Esophagus muscularis mucosa (tissue), 4 donors: ENCODE data around the gene MRPL10. TPM values are rescaled to one million over a fixed set of nuclear protein-coding genes. Genes with fewer than 3 reads are reported as not detected.

Source experiments
- DNase-seq: peaks from one replicate; pipeline ENCODE4 v3.0.0-alpha.2; 2017; ENCODE audit errors: extremely low spot score
- H3K27ac ChIP-seq, 4 donors: fragments of 200-600 bp; sonication (generic); replicated peaks in 1 of 4; 1 replicate in 3 of 4; 2 replicates in 1 of 4; pipeline ENCODE4 v1.5.1; 2016 to 2019; ENCODE audit warnings: mild to moderate bottlenecking in 1 of 4
- H3K27me3 ChIP-seq, 4 donors: fragments of 200-600 bp; sonication (generic); one replicate each; pipeline versions ENCODE4 v1.5.1 to v1.6.0; 2016 to 2019
- H3K36me3 ChIP-seq, 4 donors: fragments of 200-600 bp; sonication (generic); one replicate each; pipeline ENCODE4 v1.5.1; 2016 to 2019
- H3K4me1 ChIP-seq, 4 donors: fragments of 200-600 bp; sonication (generic); one replicate each; pipeline ENCODE4 v1.5.1; 2016 to 2019
- H3K4me3 ChIP-seq, 4 donors: fragments of 200-600 bp; sonication (generic); 1 replicate in 2 of 4; 2 replicates in 2 of 4; pipeline ENCODE4 v1.5.1; 2016 to 2019; ENCODE audit warnings: mild to moderate bottlenecking in 4 of 4, moderate library complexity in 1 of 4
- H3K9me3 ChIP-seq, 4 donors: fragments of 200-600 bp; sonication (generic); 1 replicate in 3 of 4; 2 replicates in 1 of 4; pipeline ENCODE4 v1.5.1; 2016 to 2019
- EP300 ChIP-seq: sonication (generic); formaldehyde crosslinking; IDR thresholded peaks from one replicate; pipeline ENCODE4 v1.6.1; 2017; ENCODE audit warnings: antibody characterized with exemption
- POLR2A ChIP-seq: fragments of 450-650 bp; IDR thresholded peaks from one replicate; pipeline ENCODE4 v1.6.1; 2017; ENCODE audit warnings: antibody characterized with exemption, moderate library complexity, mild to moderate bottlenecking, low read depth
- POLR2AphosphoS5 ChIP-seq, 2 donors: sonication (generic); formaldehyde crosslinking; IDR thresholded peaks; one replicate each; pipeline ENCODE4 v1.6.1; 2017; ENCODE audit warnings: antibody characterized with exemption in 2 of 2
- WGBS: methylation state at CpG from one replicate; pipeline ENCODE4 v1.1.5; 2018; 5-methylcytosine and 5-hydroxymethylcytosine counted together
- intact Hi-C: fragments of 100-400 bp; cut with DNase I; formaldehyde crosslinking; loops from one replicate; pipeline ENCODE4 v1.15.1; 2023
- total RNA-seq, 4 donors: library from RNA; depleted of rRNA; stranded (reverse); fragments of >200 nt; gene quantifications; one replicate each; pipeline versions ENCODE4 v1.1.0 to v1.2.1, GENCODE V29; 2016
- TF ChIP-seq, protein P1 (sequence below), 3 experiments: fragments of 200-600 bp in 2 of 3; fragments of 450-650 bp in 1 of 3; sonication (generic) in 2 of 3; IDR thresholded peaks; one replicate each; pipeline ENCODE4 v1.5.1; 2017 to 2019; ENCODE audit warnings: antibody characterized with exemption in 3 of 3, mild to moderate bottlenecking in 2 of 3, moderate library complexity in 1 of 3

The MRPL10 gene
- total RNA-seq, 4 donors from 2014 or later = 43.6 to 86.8 (median 63.2) TPM

DNA sequence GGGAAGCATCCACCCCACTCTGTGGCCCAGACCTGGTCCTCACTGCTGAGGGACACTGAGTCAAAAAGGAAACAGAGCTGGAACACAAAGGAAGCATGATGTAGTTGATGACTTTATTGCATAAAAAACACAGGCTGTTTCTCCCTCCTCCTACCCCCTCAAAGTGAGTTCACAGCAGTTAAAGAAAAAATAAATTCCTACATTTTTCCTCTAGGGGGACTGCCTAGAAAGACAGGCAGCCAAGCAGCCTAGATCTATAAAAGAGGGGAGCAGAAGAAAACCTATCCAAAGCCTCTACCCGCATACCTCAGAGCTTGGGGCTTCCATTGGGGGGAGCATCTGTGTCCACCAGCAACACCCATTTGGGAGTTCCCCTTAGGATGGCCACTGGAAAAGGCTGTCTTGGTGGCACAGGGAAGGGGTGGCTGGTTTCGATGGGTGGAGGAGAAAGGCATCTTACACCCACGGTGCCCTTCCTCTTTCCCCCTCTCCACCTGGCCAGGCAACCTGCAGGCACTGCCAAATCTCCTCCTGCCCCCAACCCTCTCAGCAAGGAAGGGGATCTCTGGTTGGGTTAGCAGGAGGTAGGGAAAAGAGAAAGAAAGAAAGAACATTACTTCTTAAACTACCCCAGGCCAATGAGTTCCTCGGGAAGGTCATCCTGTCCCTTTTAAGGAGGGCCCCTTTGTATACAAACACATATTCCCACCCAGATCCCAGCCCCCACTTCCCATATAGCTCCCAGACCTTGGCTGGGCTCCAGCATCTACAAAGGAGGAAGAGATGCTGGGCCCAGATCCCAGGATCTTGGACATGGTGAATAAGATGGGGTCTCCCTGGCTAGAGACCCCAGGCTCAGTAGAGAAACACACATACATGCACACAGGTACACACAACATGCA lies 13.7 kb upstream of the MRPL10 start:
- no peak for DNase-seq
- Histone ChIP-seq H3K27ac (no peak overlapping the region), H3K36me3 (no peaks in the 10 kb centered on the region), H3K4me1 (peaks cover 12 to 43% (median 40%) of the 10 kb centered on the region in 4 donors), H3K4me3 (no peak overlapping the region), H3K27me3 (peaks cover 0 to 56% (median 33%) of the 10 kb centered on the region in 4 donors), H3K9me3 (no peaks in the 10 kb centered on the region)
- 54% methylated on average over 4 of the region's 4 CpGs for WGBS
- intact Hi-C loops = loop anchor here (10.0 kb wide), 3 partner anchors 100 to 170 kb away; partner anchors contain the start of genes CDK5RAP3 and PNPO
- TF ChIP-seq POLR2A = no peak
- TF ChIP-seq POLR2AphosphoS5 (IDR thresholded peaks at IDR 0.05) = no peak
- no peak for TF ChIP-seq EP300
- TF ChIP-seq, protein P1, sequence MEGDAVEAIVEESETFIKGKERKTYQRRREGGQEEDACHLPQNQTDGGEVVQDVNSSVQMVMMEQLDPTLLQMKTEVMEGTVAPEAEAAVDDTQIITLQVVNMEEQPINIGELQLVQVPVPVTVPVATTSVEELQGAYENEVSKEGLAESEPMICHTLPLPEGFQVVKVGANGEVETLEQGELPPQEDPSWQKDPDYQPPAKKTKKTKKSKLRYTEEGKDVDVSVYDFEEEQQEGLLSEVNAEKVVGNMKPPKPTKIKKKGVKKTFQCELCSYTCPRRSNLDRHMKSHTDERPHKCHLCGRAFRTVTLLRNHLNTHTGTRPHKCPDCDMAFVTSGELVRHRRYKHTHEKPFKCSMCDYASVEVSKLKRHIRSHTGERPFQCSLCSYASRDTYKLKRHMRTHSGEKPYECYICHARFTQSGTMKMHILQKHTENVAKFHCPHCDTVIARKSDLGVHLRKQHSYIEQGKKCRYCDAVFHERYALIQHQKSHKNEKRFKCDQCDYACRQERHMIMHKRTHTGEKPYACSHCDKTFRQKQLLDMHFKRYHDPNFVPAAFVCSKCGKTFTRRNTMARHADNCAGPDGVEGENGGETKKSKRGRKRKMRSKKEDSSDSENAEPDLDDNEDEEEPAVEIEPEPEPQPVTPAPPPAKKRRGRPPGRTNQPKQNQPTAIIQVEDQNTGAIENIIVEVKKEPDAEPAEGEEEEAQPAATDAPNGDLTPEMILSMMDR (IDR thresholded peaks at IDR 0.05) = no peak

DNA sequence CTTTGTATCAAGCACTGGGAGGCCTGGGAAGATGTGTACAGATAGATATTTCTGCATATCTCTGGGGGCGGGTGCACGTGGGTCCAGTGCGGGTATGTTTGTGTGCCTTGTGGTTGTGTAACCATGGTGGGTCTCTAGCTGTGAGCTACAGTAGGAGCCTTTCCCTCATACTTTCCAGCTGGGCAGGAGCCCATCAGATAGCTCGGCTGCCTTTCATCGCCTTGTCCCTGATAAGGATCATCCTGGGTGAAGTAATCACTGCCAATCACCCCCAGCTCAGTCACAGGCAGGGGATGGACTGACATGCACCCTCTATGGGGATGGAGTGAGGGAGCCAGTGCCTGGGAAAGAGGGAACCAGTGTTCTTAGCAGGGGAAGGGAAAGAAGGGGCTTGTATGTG lies 12.9 kb upstream of the MRPL10 start:
- H3K4me3 ChIP-seq = no peak overlapping the region
- peaks cover 0 to 3% (median 0%) of the 10 kb centered on the region in 4 donors for H3K36me3 ChIP-seq
- no peak for TF ChIP-seq EP300
- no peak for TF ChIP-seq POLR2AphosphoS5 (IDR thresholded peaks at IDR 0.05)
- no peak for DNase-seq
- peaks cover 15 to 51% (median 48%) of the 10 kb centered on the region in 4 donors for H3K4me1 ChIP-seq
- intact Hi-C loops = loop anchor here (10.0 kb wide), 3 partner anchors 101 to 171 kb away; partner anchors contain the start of genes CDK5RAP3 and PNPO
- WGBS = 93% methylated on average over 2 of the region's 5 CpGs
- peaks cover 0 to 47% (median 33%) of the 10 kb centered on the region in 4 donors for H3K27me3 ChIP-seq
- no peaks in the 10 kb centered on the region for H3K9me3 ChIP-seq
- no peak overlapping the region for H3K27ac ChIP-seq

DNA sequence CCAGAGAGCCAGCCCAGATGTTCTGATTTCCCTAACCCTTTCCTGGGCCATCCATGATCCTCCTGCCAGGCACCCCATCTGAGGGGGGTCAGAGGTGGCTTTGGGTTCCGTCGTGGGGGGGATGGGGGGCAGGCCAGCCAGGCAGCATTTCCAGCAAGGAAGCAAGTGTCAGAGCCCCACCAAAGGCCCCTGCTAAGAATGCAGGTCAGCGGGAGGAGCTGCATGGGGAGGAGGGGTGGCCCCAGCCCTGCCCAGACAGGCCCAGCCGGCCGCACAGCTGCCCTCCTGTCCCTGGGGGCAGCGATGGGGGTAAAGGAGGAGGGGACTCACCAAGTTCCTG lies 12.0 kb upstream of the MRPL10 start:
- intact Hi-C loops = loop anchor here (10.0 kb wide), 3 partner anchors 101 to 171 kb away; partner anchors contain the start of genes CDK5RAP3 and PNPO
- TF ChIP-seq POLR2AphosphoS5 (IDR thresholded peaks at IDR 0.05) = no peak
- no peak for TF ChIP-seq EP300
- TF ChIP-seq, protein P1 (IDR thresholded peaks at IDR 0.05) = no peak
- no peak for TF ChIP-seq POLR2A
- Histone ChIP-seq H3K9me3 (no peaks in the 10 kb centered on the region), H3K27me3 (peaks cover 0 to 39% (median 29%) of the 10 kb centered on the region in 4 donors), H3K4me3 (no peak overlapping the region), H3K27ac (no peak overlapping the region), H3K36me3 (peaks cover 0 to 10% (median 5%) of the 10 kb centered on the region in 4 donors), H3K4me1 (peaks cover 15 to 52% (median 49%) of the 10 kb centered on the region in 4 donors)
- WGBS = 38% methylated on average over 6 of the region's 6 CpGs
- no peak for DNase-seq

DNA sequence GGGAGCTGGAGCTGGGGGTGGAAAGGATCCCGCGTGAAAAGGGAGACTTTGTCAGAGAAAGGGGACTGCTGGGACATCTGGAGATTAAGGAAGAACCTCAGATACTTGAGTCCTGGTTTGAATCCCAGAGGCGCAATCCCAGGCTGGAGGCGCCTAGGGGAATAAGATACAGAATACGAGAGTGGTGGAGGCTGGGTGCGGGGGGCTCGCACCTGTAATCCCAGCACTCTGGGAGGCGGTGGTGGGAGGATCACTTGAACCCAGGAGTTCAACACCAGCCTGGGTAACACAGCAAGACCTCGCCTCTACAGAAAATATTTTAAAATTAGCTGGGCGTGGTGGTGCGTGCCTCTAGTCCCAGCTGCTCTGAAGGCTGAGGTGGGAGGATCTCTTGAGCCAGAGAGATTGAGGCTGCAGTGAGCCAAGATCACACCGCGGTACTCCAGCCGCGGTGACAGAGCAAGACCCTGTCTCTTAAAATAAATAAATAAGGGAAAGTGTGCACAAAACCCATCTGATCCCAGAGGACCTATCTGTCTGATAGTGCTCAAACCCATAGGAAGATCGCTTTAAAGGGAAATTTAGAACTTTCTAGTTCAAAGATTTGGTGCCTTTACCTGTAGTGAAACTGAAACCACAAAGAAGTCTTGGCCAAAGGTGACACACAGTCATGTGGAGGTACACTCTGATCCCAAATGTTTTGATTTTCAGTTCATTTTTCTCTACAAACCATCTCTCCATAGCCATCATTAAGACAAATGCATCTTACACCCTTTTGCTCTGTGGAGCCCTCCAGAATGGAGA lies 10.3 kb upstream of the MRPL10 start:
- H3K27ac ChIP-seq = peak overlapping the region; percentile 52 to 76 (median 74)
- H3K36me3 ChIP-seq = peaks cover 0 to 26% (median 21%) of the 10 kb centered on the region in 4 donors
- intact Hi-C loops = loop anchor here (1.0 to 10.0 kb wide), 4 partner anchors 49 to 173 kb away; partner anchors contain the start of genes CDK5RAP3 and PNPO
- H3K4me3 ChIP-seq = peak overlapping the region; percentile 71 to 94 (median 88)
- TF ChIP-seq, protein P1 (IDR thresholded peaks at IDR 0.05) = no peak
- TF ChIP-seq POLR2AphosphoS5 (IDR thresholded peaks at IDR 0.05) (no peak), POLR2A (no peak), EP300 (no peak)
- peaks cover 0 to 22% (median 13%) of the 10 kb centered on the region in 4 donors for H3K27me3 ChIP-seq
- WGBS = 73% methylated on average over 15 of the region's 16 CpGs
- peaks cover 15 to 46% (median 43%) of the 10 kb centered on the region in 4 donors for H3K4me1 ChIP-seq
- DNase-seq = no peak
- no peaks in the 10 kb centered on the region for H3K9me3 ChIP-seq
